Measurements from ENCODE around the gene IL1R2.
"Not testable (repeated sequence)": the region's sequence is repeated elsewhere in the genome, so short reads cannot be mapped to it uniquely, and the experiment has no call there.

Gene IL1R2

GRCh38 chr2:102059151-102059550 lies 67.4 kb downstream of the IL1R2 start:
- H3K4me3 Mint-ChIP-seq = no peak overlapping the region
- peaks cover 18% of the 10 kb centered on the region for H3K4me1 Mint-ChIP-seq (ENCODE audit: low read depth)
- H3K9me3 Mint-ChIP-seq = no peaks in the 10 kb centered on the region
- no peaks in the 10 kb centered on the region for H3K36me3 Mint-ChIP-seq (ENCODE audit: low read depth)
- no peak overlapping the region for H3K27ac Mint-ChIP-seq
- no peaks in the 10 kb centered on the region for H3K27me3 Mint-ChIP-seq (ENCODE audit: low read depth)

- no peaks in the 10 kb centered on the region for H3K27me3 Mint-ChIP-seq (ENCODE audit: low read depth)
- H3K4me1 Mint-ChIP-seq (ENCODE audit: low read depth) = peaks cover 25% of the 10 kb centered on the region
- H3K36me3 Mint-ChIP-seq (ENCODE audit: low read depth) = no peaks in the 10 kb centered on the region
- H3K27ac Mint-ChIP-seq = no peak overlapping the region
- H3K9me3 Mint-ChIP-seq = no peaks in the 10 kb centered on the region
- H3K4me3 Mint-ChIP-seq = no peak overlapping the region
Measured at GRCh38 chr2:102060047-102060446, 68.3 kb downstream of the IL1R2 start.

GRCh38 chr2:102060792-102061191 lies 69.0 kb downstream of the IL1R2 start:
- H3K9me3 Mint-ChIP-seq = no peaks in the 10 kb centered on the region
- H3K4me3 Mint-ChIP-seq = no peak overlapping the region
- H3K36me3 Mint-ChIP-seq (ENCODE audit: low read depth) = no peaks in the 10 kb centered on the region
- no peak overlapping the region for H3K27ac Mint-ChIP-seq
- peaks cover 25% of the 10 kb centered on the region for H3K4me1 Mint-ChIP-seq (ENCODE audit: low read depth)
- no peaks in the 10 kb centered on the region for H3K27me3 Mint-ChIP-seq (ENCODE audit: low read depth)

DNA sequence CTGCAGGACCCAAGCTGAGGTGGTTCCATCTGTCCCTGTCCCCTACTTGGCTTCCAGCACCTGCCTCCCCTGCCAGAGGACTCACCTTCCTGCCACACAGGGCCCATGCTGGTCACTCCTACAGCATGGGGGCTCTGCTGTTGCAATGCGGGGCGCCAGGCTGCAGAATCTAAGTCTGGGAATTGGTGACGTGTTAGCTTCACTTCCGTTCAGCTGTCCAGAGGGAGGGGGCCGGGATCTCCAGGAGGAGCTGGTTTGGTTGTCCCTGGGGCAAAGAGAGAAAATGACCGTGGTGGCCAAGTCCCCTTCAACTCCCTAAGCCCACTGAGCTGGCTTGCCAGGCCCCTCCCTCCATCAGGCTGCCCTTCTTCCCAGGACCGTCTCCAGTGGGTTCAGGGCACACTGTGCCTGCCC lies 69.5 kb downstream of the IL1R2 start:
- Mint-ChIP-seq H3K4me1 (ENCODE audit: low read depth) (peaks cover 25% of the 10 kb centered on the region), H3K9me3 (peaks cover 3% of the 10 kb centered on the region), H3K4me3 (no peak overlapping the region), H3K36me3 (ENCODE audit: low read depth) (no peaks in the 10 kb centered on the region), H3K27me3 (ENCODE audit: low read depth) (peaks cover under 1% of the 10 kb centered on the region), H3K27ac (no peak overlapping the region)

- Mint-ChIP-seq H3K36me3 (ENCODE audit: low read depth) (no peaks in the 10 kb centered on the region), H3K27ac (peak overlapping the region; percentile 13), H3K9me3 (peaks cover 5% of the 10 kb centered on the region), H3K4me3 (peak overlapping the region; percentile 13), H3K27me3 (ENCODE audit: low read depth) (peaks cover 5% of the 10 kb centered on the region), H3K4me1 (ENCODE audit: low read depth) (peaks cover 25% of the 10 kb centered on the region)
Measured at GRCh38 chr2:102061962-102062795, 70.4 kb downstream of the IL1R2 start.

GRCh38 chr2:102062802-102063201 lies 71.0 kb downstream of the IL1R2 start:
- no peak overlapping the region for H3K4me3 Mint-ChIP-seq
- peaks cover 5% of the 10 kb centered on the region for H3K27me3 Mint-ChIP-seq (ENCODE audit: low read depth)
- H3K27ac Mint-ChIP-seq = peak overlapping the region; percentile 13
- H3K36me3 Mint-ChIP-seq (ENCODE audit: low read depth) = no peaks in the 10 kb centered on the region
- H3K9me3 Mint-ChIP-seq = peaks cover 5% of the 10 kb centered on the region
- peaks cover 25% of the 10 kb centered on the region for H3K4me1 Mint-ChIP-seq (ENCODE audit: low read depth)

- Mint-ChIP-seq H3K9me3 (peaks cover 5% of the 10 kb centered on the region), H3K27me3 (ENCODE audit: low read depth) (peaks cover 5% of the 10 kb centered on the region), H3K27ac (no peak overlapping the region), H3K4me3 (no peak overlapping the region), H3K4me1 (ENCODE audit: low read depth) (peaks cover 25% of the 10 kb centered on the region), H3K36me3 (ENCODE audit: low read depth) (no peaks in the 10 kb centered on the region)
Measured at GRCh38 chr2:102063487-102063911, 71.7 kb downstream of the IL1R2 start.

DNA sequence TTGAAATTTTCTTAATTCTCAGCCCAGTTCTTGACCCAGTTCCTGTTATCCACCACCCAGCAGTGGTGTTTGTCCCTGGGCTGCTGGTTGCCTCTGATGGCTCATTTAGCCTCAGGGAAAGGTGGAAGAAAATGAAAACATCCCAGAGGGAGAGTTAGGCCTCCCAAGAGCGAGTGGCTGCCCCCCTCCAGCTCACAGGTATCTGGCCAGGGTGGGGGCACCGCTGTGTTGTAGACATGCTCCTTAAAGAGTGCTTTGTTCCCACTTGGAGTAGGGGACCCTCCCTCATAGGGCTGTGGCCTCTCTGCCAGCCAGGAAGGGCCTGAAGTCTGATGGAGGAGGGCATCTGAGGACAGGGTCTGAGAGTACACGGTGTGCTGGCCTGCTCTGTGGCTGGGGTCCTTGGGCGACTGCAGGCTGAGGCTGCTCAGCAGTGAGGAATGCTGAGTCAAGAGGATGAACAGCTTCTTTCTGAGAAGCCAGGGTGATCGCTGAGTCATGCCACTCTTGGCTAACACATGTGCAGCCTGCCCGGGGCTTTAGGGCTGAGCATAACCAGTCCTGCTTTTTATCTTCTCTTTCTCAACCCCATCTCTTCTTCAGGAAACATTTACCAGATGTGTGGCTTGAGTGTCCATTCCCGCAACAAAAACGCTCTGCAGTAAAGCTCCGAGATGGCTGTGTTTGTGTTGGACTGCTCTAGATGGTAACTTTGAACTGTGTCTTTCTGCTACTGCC lies 72.3 kb downstream of the IL1R2 start:
- Mint-ChIP-seq H3K9me3 (peaks cover 5% of the 10 kb centered on the region), H3K36me3 (ENCODE audit: low read depth) (no peaks in the 10 kb centered on the region), H3K4me3 (no peak overlapping the region), H3K27ac (peak overlapping the region; percentile 26), H3K27me3 (ENCODE audit: low read depth) (peaks cover 5% of the 10 kb centered on the region), H3K4me1 (ENCODE audit: low read depth) (peaks cover 25% of the 10 kb centered on the region)

DNA sequence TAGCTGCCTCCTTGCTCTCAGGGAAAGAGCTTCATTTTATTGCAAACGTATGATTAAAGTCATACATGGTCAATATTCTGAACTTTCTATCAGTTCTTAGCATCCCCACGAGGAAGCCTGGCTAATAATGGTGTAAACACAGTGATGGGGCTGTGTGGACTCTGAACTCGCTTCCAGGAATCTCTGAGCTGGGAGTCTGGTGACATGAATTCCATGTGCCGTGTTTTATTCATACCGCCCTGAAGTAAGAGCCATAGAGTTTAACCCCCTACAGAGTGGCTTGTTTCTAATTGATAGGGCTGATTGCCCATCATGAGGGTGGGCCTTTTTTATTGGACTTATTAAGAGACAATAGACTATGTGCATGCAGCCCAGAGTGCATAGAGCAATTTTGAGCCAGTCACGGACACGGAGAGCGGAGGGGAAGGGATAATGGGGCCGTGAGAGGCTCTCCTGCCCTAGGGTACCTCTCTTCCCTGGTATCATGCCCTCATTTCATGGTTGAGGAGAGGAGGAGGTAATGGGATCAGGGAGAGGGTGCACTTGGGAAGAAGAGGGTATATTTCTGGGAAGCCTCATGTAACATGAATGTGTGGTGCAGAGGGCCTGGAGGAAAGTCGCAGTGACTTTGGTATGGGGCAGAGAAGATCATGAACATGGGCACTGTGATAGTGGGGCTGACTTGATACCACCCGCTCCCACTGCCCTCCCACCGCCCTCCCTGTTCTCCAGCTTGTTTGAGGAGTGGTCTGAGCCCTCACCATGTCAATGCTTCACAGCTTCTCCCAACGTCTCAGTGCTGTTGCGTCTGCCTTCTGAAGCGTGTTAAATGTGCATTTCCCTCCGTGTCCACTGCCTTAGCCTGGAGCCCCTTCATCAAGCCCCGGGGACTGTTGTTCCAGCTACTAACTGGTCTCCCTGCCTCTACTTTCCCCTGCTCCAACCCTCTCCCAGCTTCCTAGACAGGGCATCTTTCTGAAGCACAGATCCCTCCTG lies 73.2 kb downstream of the IL1R2 start:
- Mint-ChIP-seq H3K4me3 (no peak overlapping the region), H3K9me3 (peaks cover 5% of the 10 kb centered on the region)

DNA sequence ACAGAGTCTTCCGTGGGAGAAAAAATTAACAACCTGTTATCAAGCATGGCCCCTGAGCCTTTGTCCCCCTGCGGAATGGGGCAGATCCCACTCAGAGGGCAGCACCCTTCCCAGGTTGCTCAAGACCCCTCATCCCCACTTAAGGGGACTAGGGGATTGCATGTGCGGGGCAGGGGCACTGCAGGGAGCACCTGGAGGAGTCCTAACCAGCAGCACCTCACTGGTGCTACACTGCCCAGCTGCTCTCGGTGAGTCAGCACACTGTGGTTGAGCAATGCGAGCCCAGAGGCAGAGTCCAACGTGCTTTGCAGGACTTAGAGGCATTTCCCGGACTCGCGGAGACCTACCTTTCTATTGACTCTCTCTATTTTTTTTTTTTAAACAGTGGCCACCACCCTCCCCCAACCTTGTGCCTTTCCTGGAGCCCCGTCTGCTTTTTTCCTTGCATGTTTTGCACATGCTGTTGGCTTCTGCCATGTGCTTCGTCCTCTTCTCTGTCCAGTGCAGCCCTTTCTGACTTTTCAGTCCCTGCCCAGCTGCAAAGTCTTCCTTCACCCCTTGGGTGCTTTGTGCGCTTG lies 74.0 kb downstream of the IL1R2 start:
- H3K4me3 Mint-ChIP-seq = no peak overlapping the region
- no peak overlapping the region for H3K27ac Mint-ChIP-seq
- peaks cover 25% of the 10 kb centered on the region for H3K4me1 Mint-ChIP-seq (ENCODE audit: low read depth)
- H3K9me3 Mint-ChIP-seq = peaks cover 5% of the 10 kb centered on the region
- H3K27me3 Mint-ChIP-seq (ENCODE audit: low read depth) = peaks cover 5% of the 10 kb centered on the region
- H3K36me3 Mint-ChIP-seq (ENCODE audit: low read depth) = no peaks in the 10 kb centered on the region

More for the DNA sequence above, 73.2 kb downstream of the IL1R2 start:
- no peaks in the 10 kb centered on the region for H3K36me3 Mint-ChIP-seq (ENCODE audit: low read depth)
- H3K4me1 Mint-ChIP-seq (ENCODE audit: low read depth) = peaks cover 25% of the 10 kb centered on the region
- H3K27ac Mint-ChIP-seq = peak overlapping the region; percentile 26
- H3K27me3 Mint-ChIP-seq (ENCODE audit: low read depth) = peaks cover 5% of the 10 kb centered on the region

DNA sequence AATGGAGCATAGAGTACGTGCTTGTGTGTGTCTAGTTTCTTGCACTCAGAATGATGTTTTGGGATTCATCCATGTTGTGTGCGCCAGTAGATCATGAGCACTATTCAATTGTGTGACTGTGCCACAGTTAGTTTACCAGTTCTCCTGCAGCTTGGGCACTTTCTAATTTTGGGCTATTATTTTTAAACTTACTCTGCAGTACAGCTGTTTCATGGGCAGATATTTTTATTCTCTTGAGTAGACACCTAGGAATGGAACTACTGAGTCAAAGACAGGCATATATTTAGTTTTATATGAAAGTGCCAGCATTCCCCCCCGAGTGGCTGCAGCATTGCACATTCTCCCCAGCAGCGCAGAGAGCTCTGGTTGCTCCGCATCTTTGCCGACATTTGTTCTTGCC lies 74.8 kb downstream of the IL1R2 start:
- no peaks in the 10 kb centered on the region for H3K36me3 Mint-ChIP-seq (ENCODE audit: low read depth)
- no peak overlapping the region for H3K27ac Mint-ChIP-seq
- peaks cover 25% of the 10 kb centered on the region for H3K4me1 Mint-ChIP-seq (ENCODE audit: low read depth)
- peaks cover 5% of the 10 kb centered on the region for H3K9me3 Mint-ChIP-seq
- peaks cover 5% of the 10 kb centered on the region for H3K27me3 Mint-ChIP-seq (ENCODE audit: low read depth)
- no peak overlapping the region for H3K4me3 Mint-ChIP-seq

GRCh38 chr2:102068126-102068525 lies 76.4 kb downstream of the IL1R2 start:
- H3K9me3 Mint-ChIP-seq; H3K4me3 Mint-ChIP-seq; H3K27me3 Mint-ChIP-seq (ENCODE audit: low read depth); H3K27ac Mint-ChIP-seq; H3K36me3 Mint-ChIP-seq (ENCODE audit: low read depth): not testable (repeated sequence)
- H3K4me1 Mint-ChIP-seq (ENCODE audit: low read depth) = peaks cover 13% of the 10 kb centered on the region

DNA sequence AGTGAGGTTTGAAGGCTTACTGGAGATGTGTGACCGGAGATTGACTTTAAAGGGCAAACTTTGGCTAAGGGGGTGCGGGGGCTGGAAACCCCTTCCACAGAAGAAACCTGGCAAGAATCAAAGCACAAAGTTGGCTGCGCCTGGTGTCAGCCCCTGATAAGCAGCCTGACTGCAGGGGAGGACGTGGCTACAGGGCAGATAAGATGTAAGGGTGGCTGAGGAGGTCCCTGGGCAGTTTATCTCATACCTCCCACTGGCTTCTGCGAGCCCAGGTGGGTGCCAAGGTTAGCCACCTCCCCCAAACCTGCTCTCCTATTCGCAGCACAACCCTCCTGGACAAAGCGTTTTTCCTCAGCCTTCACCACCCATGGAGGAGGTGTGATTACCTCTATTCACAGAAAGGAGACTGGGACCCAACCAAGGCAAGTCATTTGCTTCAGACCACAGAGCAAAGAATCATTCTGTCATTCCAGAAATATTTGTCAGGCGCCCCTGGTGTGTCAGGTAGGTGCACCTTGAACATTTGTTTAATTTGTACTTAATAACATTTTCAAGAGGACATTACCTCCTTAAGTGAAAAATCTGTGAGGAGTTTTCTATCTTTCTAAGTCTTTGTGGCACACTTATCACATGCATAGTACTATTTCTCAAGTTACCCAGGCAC lies 77.7 kb downstream of the IL1R2 start:
- Mint-ChIP-seq H3K27ac (no peak overlapping the region), H3K4me3 (no peak overlapping the region), H3K9me3 (peaks cover 5% of the 10 kb centered on the region)

More for the DNA sequence above, 77.7 kb downstream of the IL1R2 start:
- H3K27me3 Mint-ChIP-seq (ENCODE audit: low read depth) = peaks cover 5% of the 10 kb centered on the region
- peaks cover 10% of the 10 kb centered on the region for H3K4me1 Mint-ChIP-seq (ENCODE audit: low read depth)
- H3K36me3 Mint-ChIP-seq (ENCODE audit: low read depth) = no peaks in the 10 kb centered on the region
